Stimulated activated CD8-positive, alpha-beta memory T cell treated with anti-CD3 and anti-CD28 coated beads, Interleukin-12 subunit alpha, Interleukin-12 subunit beta, amount 100 ng/mL, for 4 hours (primary cell): ENCODE data around the gene CERCAM.

Source experiments
- DNase-seq: peaks from one replicate; pipeline ENCODE4 v3.0.0-alpha.2; 2020; ENCODE audit warnings: low read depth

Gene CERCAM

GRCh38 chr9:128420651-128421481, at the start of gene CERCAM:
Gene CERCAM, plus strand, starts transcription at chr9:128420857. Its CDS starts 21 bp downstream, at chr9:128420878.
- peak; percentile 40 for DNase-seq

- DNase-seq, result no peak
These were observed 49.0 kb upstream of the CERCAM start for GRCh38 chr9:128371630-128372117.

- DNase-seq, result no peak
These were observed 48.4 kb upstream of the CERCAM start for GRCh38 chr9:128372188-128372641.

GRCh38 chr9:128372784-128373183, 47.9 kb upstream of the CERCAM start:
- no peak for DNase-seq

- DNase-seq, result no peak
These were observed 46.4 kb upstream of the CERCAM start for GRCh38 chr9:128374221-128374675.

GRCh38 chr9:128375865-128376264, 44.8 kb upstream of the CERCAM start:
- no peak for DNase-seq

GRCh38 chr9:128382261-128382660, 38.4 kb upstream of the CERCAM start:
- DNase-seq, result no peak

- no peak for DNase-seq
These were observed 37.5 kb upstream of the CERCAM start for GRCh38 chr9:128383007-128383753.

GRCh38 chr9:128383791-128384190, 36.9 kb upstream of the CERCAM start:
- no peak for DNase-seq

GRCh38 chr9:128384801-128385495, 35.7 kb upstream of the CERCAM start:
- DNase-seq, result no peak

- no peak for DNase-seq
These were observed 34.9 kb upstream of the CERCAM start for GRCh38 chr9:128385496-128386460.

- DNase-seq, result no peak
These were observed 32.5 kb upstream of the CERCAM start for GRCh38 chr9:128388150-128388549.

- no peak for DNase-seq
These were observed 31.1 kb upstream of the CERCAM start for GRCh38 chr9:128389395-128390149.

- DNase-seq, result no peak
These were observed 30.4 kb upstream of the CERCAM start for GRCh38 chr9:128390150-128390812.

GRCh38 chr9:128390813-128391711, 29.6 kb upstream of the CERCAM start:
- no peak for DNase-seq

- DNase-seq, result no peak
These were observed 28.7 kb upstream of the CERCAM start for GRCh38 chr9:128391956-128392301.

- no peak for DNase-seq
These were observed 28.1 kb upstream of the CERCAM start for GRCh38 chr9:128392302-128393144.
